ENCODE results near the gene SLC10A7. TPM values are rescaled to one million over a fixed set of nuclear protein-coding genes. Genes with fewer than 3 reads are reported as not detected.

SLC10A7 gene
- total and polyA plus RNA-seq, 2 of the 4 experiments (the other 2 are of a cell fraction) = 5.2 to 8.4 TPM

DNA sequence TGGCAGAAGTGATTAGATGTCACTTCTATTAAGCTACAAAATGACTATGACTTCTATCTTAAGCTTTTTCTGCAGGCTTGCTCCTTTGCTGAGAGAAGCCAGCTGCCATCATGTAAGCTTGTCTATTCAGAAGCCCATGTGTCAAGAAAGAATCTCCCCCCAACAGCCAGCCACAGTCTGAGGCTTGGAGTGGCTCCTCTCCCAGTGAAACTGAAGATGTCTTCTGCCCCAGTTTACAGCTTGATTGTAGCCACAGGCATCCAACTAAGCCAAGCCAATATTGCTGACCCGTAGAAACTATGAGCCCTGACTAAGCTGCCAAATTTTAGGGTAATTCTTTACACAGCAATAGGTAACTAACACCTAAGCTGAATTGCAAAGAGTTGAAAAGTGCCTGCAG, 26.7 kb upstream of the SLC10A7 start:
- Histone ChIP-seq H3K36me3 (ENCODE audit: control insufficient read depth, insufficient read depth, low read length) (no peaks in the 10 kb centered on the region), H3K79me1 (ENCODE audit: low read depth in 1 of 2, low read length in 2 of 2) (no peaks in the 10 kb centered on the region), H3K56ac (ENCODE audit: extremely low read depth, insufficient read depth, low read length) (no peak overlapping the region), H3K4ac (ENCODE audit: low read depth, low read length) (no peak overlapping the region), H3K9me1 (ENCODE audit: insufficient read depth, low read length) (no peaks in the 10 kb centered on the region), H4K91ac (ENCODE audit: insufficient read depth, low read depth, low read length) (no peak overlapping the region), H2BK5ac (ENCODE audit: low read depth, low read length, poor library complexity, severe bottlenecking) (no peak overlapping the region), H2AK9ac (replicated peaks; ENCODE audit: low read depth, low read length, poor library complexity) (no peak overlapping the region), H3K14ac (replicated peaks; ENCODE audit: low read depth, low read length) (no peak overlapping the region), H3K4me1 (ENCODE audit: control insufficient read depth, insufficient read depth, low read length) (no peaks in the 10 kb centered on the region), H3K9ac (ENCODE audit: low read depth, low read length) (no peak overlapping the region), H3K9me3 (ENCODE audit: control insufficient read depth, insufficient read depth, low read length) (no peaks in the 10 kb centered on the region), H4K5ac (ENCODE audit: low read depth, low read length) (no peak overlapping the region), H3K18ac (ENCODE audit: low read depth, low read length) (no peak overlapping the region), H2BK20ac (ENCODE audit: low read depth, low read length) (no peak overlapping the region), H3K4me3 (ENCODE audit: insufficient read depth, low read depth, low read length) (no peak overlapping the region), H3K27ac (ENCODE audit: insufficient read depth, low read length) (no peak overlapping the region), H4K8ac (ENCODE audit: low read depth in 2 of 2, low read length in 2 of 2) (no peak overlapping the region), H3K4me2 (ENCODE audit: low read depth, low read length) (no peak overlapping the region), H2BK120ac (ENCODE audit: low read depth, low read length) (no peak overlapping the region), H2AFZ (replicated peaks; ENCODE audit: low read length, poor library complexity) (no peak overlapping the region), H4K20me1 (ENCODE audit: insufficient read depth, low read length) (no peaks in the 10 kb centered on the region), H3K27me3 (ENCODE audit: control insufficient read depth, insufficient read depth, low read length) (no peaks in the 10 kb centered on the region), H2AK5ac (ENCODE audit: low read depth, low read length) (no peak overlapping the region), H2BK15ac (ENCODE audit: low read depth, low read length) (no peak overlapping the region), H3K23ac (ENCODE audit: low read depth, low read length) (no peak overlapping the region)
- dilution Hi-C loops (cut with HindIII; ENCODE audit: low sequenced_read_pairs, unreplicated experiment) = no loop called here
- intact Hi-C loops (cut with micrococcal nuclease) = no loop called here
- in situ Hi-C loops (cut with MboI; ENCODE audit: low sequenced_read_pairs) = no loop called here
- no CpG with 5 or more reads among the region's 1 CpG for WGBS, 2 experiments (ENCODE audit: extremely low coverage in 2 of 2, insufficient read length in 1 of 2)
- TF ChIP-seq RCOR1 (IDR thresholded peaks at IDR 0.05; ENCODE audit: insufficient replicate concordance, low read length) = no peak
- TF ChIP-seq MXI1 (IDR thresholded peaks at IDR 0.05; ENCODE audit: borderline replicate concordance, low read depth, low read length) = no peak
- TF ChIP-seq CEBPB (IDR thresholded peaks at IDR 0.05; ENCODE audit: low read depth, low read length) = no peak
- no peak for TF ChIP-seq BHLHE40 (IDR thresholded peaks at IDR 0.05; ENCODE audit: low read depth, low read length)
- TF ChIP-seq, protein P1, sequence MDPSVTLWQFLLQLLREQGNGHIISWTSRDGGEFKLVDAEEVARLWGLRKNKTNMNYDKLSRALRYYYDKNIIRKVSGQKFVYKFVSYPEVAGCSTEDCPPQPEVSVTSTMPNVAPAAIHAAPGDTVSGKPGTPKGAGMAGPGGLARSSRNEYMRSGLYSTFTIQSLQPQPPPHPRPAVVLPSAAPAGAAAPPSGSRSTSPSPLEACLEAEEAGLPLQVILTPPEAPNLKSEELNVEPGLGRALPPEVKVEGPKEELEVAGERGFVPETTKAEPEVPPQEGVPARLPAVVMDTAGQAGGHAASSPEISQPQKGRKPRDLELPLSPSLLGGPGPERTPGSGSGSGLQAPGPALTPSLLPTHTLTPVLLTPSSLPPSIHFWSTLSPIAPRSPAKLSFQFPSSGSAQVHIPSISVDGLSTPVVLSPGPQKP (IDR thresholded peaks at IDR 0.05; ENCODE audit: borderline replicate concordance, low read depth, low read length) = no peak
- TF ChIP-seq MAZ (IDR thresholded peaks at IDR 0.05; ENCODE audit: borderline replicate concordance, low read depth, low read length) = no peak
- TF ChIP-seq RFX5 (IDR thresholded peaks at IDR 0.05; ENCODE audit: low read depth, low read length) = no peak
- TF ChIP-seq, protein P2, sequence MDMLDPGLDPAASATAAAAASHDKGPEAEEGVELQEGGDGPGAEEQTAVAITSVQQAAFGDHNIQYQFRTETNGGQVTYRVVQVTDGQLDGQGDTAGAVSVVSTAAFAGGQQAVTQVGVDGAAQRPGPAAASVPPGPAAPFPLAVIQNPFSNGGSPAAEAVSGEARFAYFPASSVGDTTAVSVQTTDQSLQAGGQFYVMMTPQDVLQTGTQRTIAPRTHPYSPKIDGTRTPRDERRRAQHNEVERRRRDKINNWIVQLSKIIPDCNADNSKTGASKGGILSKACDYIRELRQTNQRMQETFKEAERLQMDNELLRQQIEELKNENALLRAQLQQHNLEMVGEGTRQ (IDR thresholded peaks at IDR 0.05; ENCODE audit: low read depth, low read length) = no peak
- TF ChIP-seq CHD1 (IDR thresholded peaks at IDR 0.05; ENCODE audit: low read depth, low read length) = no peak
- TF ChIP-seq RAD21 (IDR thresholded peaks at IDR 0.05; ENCODE audit: low read length) = no peak
- no peak for TF ChIP-seq POLR2A (IDR thresholded peaks at IDR 0.05; ENCODE audit: low read depth, low read length)
- no peak for TF ChIP-seq FOS (IDR thresholded peaks at IDR 0.05; ENCODE audit: low read depth, low read length)
- TF ChIP-seq, protein P3, sequence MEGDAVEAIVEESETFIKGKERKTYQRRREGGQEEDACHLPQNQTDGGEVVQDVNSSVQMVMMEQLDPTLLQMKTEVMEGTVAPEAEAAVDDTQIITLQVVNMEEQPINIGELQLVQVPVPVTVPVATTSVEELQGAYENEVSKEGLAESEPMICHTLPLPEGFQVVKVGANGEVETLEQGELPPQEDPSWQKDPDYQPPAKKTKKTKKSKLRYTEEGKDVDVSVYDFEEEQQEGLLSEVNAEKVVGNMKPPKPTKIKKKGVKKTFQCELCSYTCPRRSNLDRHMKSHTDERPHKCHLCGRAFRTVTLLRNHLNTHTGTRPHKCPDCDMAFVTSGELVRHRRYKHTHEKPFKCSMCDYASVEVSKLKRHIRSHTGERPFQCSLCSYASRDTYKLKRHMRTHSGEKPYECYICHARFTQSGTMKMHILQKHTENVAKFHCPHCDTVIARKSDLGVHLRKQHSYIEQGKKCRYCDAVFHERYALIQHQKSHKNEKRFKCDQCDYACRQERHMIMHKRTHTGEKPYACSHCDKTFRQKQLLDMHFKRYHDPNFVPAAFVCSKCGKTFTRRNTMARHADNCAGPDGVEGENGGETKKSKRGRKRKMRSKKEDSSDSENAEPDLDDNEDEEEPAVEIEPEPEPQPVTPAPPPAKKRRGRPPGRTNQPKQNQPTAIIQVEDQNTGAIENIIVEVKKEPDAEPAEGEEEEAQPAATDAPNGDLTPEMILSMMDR (conservative IDR thresholded peaks at IDR 0.05; ENCODE audit: low read depth, low read length) = no peak
- no peak for TF ChIP-seq MAFK (IDR thresholded peaks at IDR 0.05; ENCODE audit: low read depth, low read length)
- no peak for TF ChIP-seq SMC3 (IDR thresholded peaks at IDR 0.05; ENCODE audit: low read depth, low read length)
- no TSS peak for BruUV-seq (replicated peaks)
- ATAC-seq (ENCODE audit: low read depth) (no peak), DNase-seq (no peak)
- ChIA-PET POLR2A (ENCODE audit: unreplicated experiment) (no interaction called here), CTCF (no interaction called here)
